SK-N-MC (cell line): ENCODE measurements around the gene SHLD1.

ENCODE experiments used
- DNase-seq: peaks from one replicate; pipeline ENCODE4 v3.0.0-alpha.2; 2011; ENCODE audit warnings: low read depth, low spot score
- H3K27ac ChIP-seq: fragments of 200-600 bp; sonication (generic); 2 replicates; pipeline ENCODE4 v1.5.1; 2016; ENCODE audit warnings: mixed run types
- H3K36me3 ChIP-seq: fragments of 200-600 bp; sonication (generic); 2 replicates; pipeline ENCODE4 v1.6.1; 2017; ENCODE audit warnings: antibody characterized with exemption, low read length, mixed read lengths; ENCODE audit not compliant: insufficient read depth
- H3K4me3 ChIP-seq: fragments of 200-600 bp; sonication (generic); 2 replicates; pipeline ENCODE4 v1.5.1; 2016
- H3K9ac ChIP-seq: fragments of 200-600 bp; sonication (generic); 2 replicates; pipeline ENCODE4 v1.8.0; 2017; ENCODE audit warnings: mixed run types, mixed read lengths; ENCODE audit not compliant: insufficient read length
- H3K9me3 ChIP-seq: fragments of 200-600 bp; sonication (generic); 2 replicates; pipeline ENCODE4 v1.6.1; 2017; ENCODE audit warnings: low read depth, mild to moderate bottlenecking, antibody characterized with exemption, low read length, moderate library complexity, mixed read lengths
- EZH2 ChIP-seq: fragments of 200-600 bp; sonication (generic); IDR thresholded peaks from one replicate; pipeline ENCODE4 v1.6.1; 2017; ENCODE audit warnings: antibody characterized with exemption
- FOXP2 ChIP-seq: optimal IDR thresholded peaks from 2 replicates; pipeline ENCODE3; 2011; ENCODE audit warnings: mild to moderate bottlenecking, moderate library complexity; ENCODE audit not compliant: insufficient read depth; ENCODE audit errors: extremely low read length, control extremely low read depth
- POLR2AphosphoS5 ChIP-seq: IDR thresholded peaks from 2 replicates; pipeline ENCODE4 v1.6.1; 2012; ENCODE audit warnings: mild to moderate bottlenecking, low read depth, low read length, borderline replicate concordance

Gene SHLD1

GRCh38 chr20:5810800-5811422, 60.7 kb downstream of the SHLD1 start:
- TF ChIP-seq EZH2 (no peak), FOXP2 (no peak), POLR2AphosphoS5 (no peak)
- no peaks in the 10 kb centered on the region for H3K36me3 ChIP-seq
- no peak overlapping the region for H3K9ac ChIP-seq

GRCh38 chr20:5811746-5812145, 61.5 kb downstream of the SHLD1 start:
- H3K36me3 ChIP-seq = no peaks in the 10 kb centered on the region
- H3K27ac ChIP-seq = no peak overlapping the region
- no peak for DNase-seq
- no peak for TF ChIP-seq POLR2AphosphoS5
- no peak for TF ChIP-seq EZH2
- TF ChIP-seq FOXP2 = no peak
- H3K9ac ChIP-seq = no peak overlapping the region
- H3K4me3 ChIP-seq = no peak overlapping the region
- H3K9me3 ChIP-seq = no peaks in the 10 kb centered on the region

More at GRCh38 chr20:5810800-5811422, 60.7 kb downstream of the SHLD1 start:
- Histone ChIP-seq H3K4me3 (no peak overlapping the region), H3K9me3 (no peaks in the 10 kb centered on the region), H3K27ac (no peak overlapping the region)
- no peak for DNase-seq

- Histone ChIP-seq H3K9me3 (no peaks in the 10 kb centered on the region), H3K9ac (no peak overlapping the region), H3K27ac (no peak overlapping the region), H3K4me3 (no peak overlapping the region), H3K36me3 (no peaks in the 10 kb centered on the region)
- TF ChIP-seq EZH2 (no peak), FOXP2 (no peak), POLR2AphosphoS5 (no peak)
- no peak for DNase-seq
These were observed 68.1 kb downstream of the SHLD1 start for GRCh38 chr20:5818346-5818681.

GRCh38 chr20:5820738-5821137, 70.5 kb downstream of the SHLD1 start:
- TF ChIP-seq POLR2AphosphoS5 (no peak), EZH2 (no peak), FOXP2 (no peak)
- no peak overlapping the region for H3K9ac ChIP-seq
- DNase-seq = no peak
- H3K4me3 ChIP-seq = no peak overlapping the region
- H3K36me3 ChIP-seq = no peaks in the 10 kb centered on the region
- H3K9me3 ChIP-seq = no peaks in the 10 kb centered on the region
- 0 out of 2 replicates have a peak overlapping the region, but pooled peaks have one; percentile 12 for H3K27ac ChIP-seq

GRCh38 chr20:5821627-5822215, 71.5 kb downstream of the SHLD1 start:
- TF ChIP-seq FOXP2 (no peak), EZH2 (no peak), POLR2AphosphoS5 (no peak)
- H3K4me3 ChIP-seq = no peak overlapping the region
- no peaks in the 10 kb centered on the region for H3K36me3 ChIP-seq
- no peak for DNase-seq
- no peaks in the 10 kb centered on the region for H3K9me3 ChIP-seq
- H3K27ac ChIP-seq = no peak overlapping the region
- H3K9ac ChIP-seq = no peak overlapping the region

GRCh38 chr20:5822569-5822968, 72.4 kb downstream of the SHLD1 start:
- TF ChIP-seq EZH2 (no peak), POLR2AphosphoS5 (no peak), FOXP2 (no peak)
- no peak overlapping the region for H3K27ac ChIP-seq
- DNase-seq = no peak
- H3K4me3 ChIP-seq = no peak overlapping the region
- H3K9me3 ChIP-seq = no peaks in the 10 kb centered on the region
- H3K9ac ChIP-seq = no peak overlapping the region
- H3K36me3 ChIP-seq = no peaks in the 10 kb centered on the region

- Histone ChIP-seq H3K36me3 (no peaks in the 10 kb centered on the region), H3K27ac (no peak overlapping the region), H3K4me3 (no peak overlapping the region), H3K9me3 (no peaks in the 10 kb centered on the region), H3K9ac (no peak overlapping the region)
- DNase-seq = no peak
- no peak for TF ChIP-seq POLR2AphosphoS5
- no peak for TF ChIP-seq EZH2
- TF ChIP-seq FOXP2 = no peak
These were observed 75.0 kb downstream of the SHLD1 start for GRCh38 chr20:5825130-5825719.

- no peak overlapping the region for H3K27ac ChIP-seq
- H3K9me3 ChIP-seq = no peaks in the 10 kb centered on the region
- TF ChIP-seq POLR2AphosphoS5 (no peak), EZH2 (no peak), FOXP2 (no peak)
- H3K4me3 ChIP-seq = no peak overlapping the region
- DNase-seq = no peak
- no peak overlapping the region for H3K9ac ChIP-seq
- H3K36me3 ChIP-seq = no peaks in the 10 kb centered on the region
These were observed 77.1 kb downstream of the SHLD1 start for GRCh38 chr20:5827098-5827853.

GRCh38 chr20:5827861-5828260, 77.7 kb downstream of the SHLD1 start:
- DNase-seq = no peak
- no peak overlapping the region for H3K4me3 ChIP-seq
- no peaks in the 10 kb centered on the region for H3K36me3 ChIP-seq
- TF ChIP-seq POLR2AphosphoS5 = no peak
- no peak for TF ChIP-seq FOXP2
- TF ChIP-seq EZH2 = no peak
- no peak overlapping the region for H3K9ac ChIP-seq
- no peaks in the 10 kb centered on the region for H3K9me3 ChIP-seq
- no peak overlapping the region for H3K27ac ChIP-seq
